Tibial nerve (tissue), 3 donors: ENCODE results near the gene CAPN12.

Source experiments
- POLR2A ChIP-seq, 2 donors: fragments of 450-650 bp; IDR thresholded peaks; one replicate each; pipeline ENCODE4 v1.6.1; 2017; ENCODE audit warnings: antibody characterized with exemption in 2 of 2, mild to moderate bottlenecking in 2 of 2, moderate library complexity in 2 of 2
- TF ChIP-seq, protein P1 (sequence below), 5 experiments: fragments of 200-600 bp in 3 of 5; fragments of 450-650 bp in 2 of 5; sonication (generic) in 3 of 5; IDR thresholded peaks; one replicate each; pipeline ENCODE4 v1.5.1; 2016 to 2019; ENCODE audit warnings: antibody characterized with exemption in 5 of 5, mild to moderate bottlenecking in 3 of 5, moderate library complexity in 2 of 5

DNA sequence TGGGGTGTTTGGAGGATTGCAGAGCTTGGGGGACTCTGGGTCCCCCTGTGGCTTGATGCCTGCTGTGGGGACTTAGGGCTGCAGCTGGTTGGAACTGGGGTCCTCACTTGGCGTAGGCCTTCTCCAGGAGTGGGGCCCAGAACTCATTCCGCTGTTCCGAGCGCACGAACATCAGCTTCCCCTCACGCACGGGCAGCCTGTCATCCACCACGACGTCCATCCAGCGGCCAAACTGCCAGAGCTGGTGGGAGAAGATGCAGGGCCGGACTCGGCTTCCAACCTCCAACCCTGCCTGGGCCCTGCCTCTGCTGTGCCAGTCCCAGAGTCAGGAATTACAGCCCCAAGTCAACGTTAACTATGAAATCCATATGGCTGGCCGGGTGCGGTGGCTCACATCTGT is 2.6 kb downstream of the CAPN12 start:
- no peak for TF ChIP-seq POLR2A (IDR thresholded peaks at IDR 0.05)
- TF ChIP-seq, protein P1, sequence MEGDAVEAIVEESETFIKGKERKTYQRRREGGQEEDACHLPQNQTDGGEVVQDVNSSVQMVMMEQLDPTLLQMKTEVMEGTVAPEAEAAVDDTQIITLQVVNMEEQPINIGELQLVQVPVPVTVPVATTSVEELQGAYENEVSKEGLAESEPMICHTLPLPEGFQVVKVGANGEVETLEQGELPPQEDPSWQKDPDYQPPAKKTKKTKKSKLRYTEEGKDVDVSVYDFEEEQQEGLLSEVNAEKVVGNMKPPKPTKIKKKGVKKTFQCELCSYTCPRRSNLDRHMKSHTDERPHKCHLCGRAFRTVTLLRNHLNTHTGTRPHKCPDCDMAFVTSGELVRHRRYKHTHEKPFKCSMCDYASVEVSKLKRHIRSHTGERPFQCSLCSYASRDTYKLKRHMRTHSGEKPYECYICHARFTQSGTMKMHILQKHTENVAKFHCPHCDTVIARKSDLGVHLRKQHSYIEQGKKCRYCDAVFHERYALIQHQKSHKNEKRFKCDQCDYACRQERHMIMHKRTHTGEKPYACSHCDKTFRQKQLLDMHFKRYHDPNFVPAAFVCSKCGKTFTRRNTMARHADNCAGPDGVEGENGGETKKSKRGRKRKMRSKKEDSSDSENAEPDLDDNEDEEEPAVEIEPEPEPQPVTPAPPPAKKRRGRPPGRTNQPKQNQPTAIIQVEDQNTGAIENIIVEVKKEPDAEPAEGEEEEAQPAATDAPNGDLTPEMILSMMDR (IDR thresholded peaks at IDR 0.05): no peak
